ENCODE measurements around the gene CEACAM19. TPM values are rescaled to one million over a fixed set of nuclear protein-coding genes. Genes with fewer than 3 reads are reported as not detected.

The CEACAM19 gene
- total RNA-seq, 1 experiment from 2014 or later, result 8.0 TPM

DNA sequence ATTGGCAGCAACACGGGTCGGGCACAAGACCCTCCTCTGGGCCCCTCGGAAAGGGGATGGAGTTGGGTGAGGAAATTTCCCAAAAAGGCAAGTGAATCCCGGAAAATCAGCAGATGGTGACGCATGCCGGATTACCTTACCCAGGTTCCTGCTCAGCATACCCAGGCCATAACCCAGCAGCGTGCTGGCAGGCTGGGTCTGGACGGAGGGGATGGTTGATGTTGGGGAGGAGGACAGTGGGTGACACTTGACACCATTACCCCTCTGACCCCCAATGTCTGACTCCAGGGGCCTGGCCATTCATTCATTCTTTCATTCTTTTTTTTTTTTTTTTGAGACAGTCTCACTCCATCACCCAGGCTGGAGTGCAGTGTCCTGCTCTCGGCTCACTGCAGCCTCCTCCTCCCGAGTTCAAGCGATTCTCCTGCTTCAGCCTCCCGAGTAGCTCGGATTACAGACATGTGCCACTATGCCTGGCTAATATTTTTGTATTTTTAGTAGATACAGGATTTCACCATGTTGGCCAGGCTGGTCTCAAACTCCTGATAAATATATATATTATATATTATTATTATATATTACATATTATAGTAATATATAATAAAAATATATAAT, 26.8 kb upstream of the CEACAM19 start:
- no TSS peak for BruUV-seq (replicated peaks)
- ChIA-PET POLR2A (ENCODE audit: unreplicated experiment) (interaction anchor here (0.5 to 1.0 kb wide), 5 partner anchors 19 to 1022 kb away, joined by 3 to 5 read pairs (median 3); no protein-coding TSS in a partner anchor), CTCF (interaction anchor here (0.7 kb wide), 3 partner anchors 17 to 68 kb away, joined by 9 to 11 read pairs (median 10); no protein-coding TSS in a partner anchor)
- Histone ChIP-seq H3K4me3 (peak overlapping the region; percentile 88), H3K4me2 (peak overlapping the region; percentile 80), H3K4me1 (replicated peaks; ENCODE audit: insufficient read depth) (peaks cover 48% of the 10 kb centered on the region), H3K27me3 (ENCODE audit: insufficient read depth, low read depth) (no peaks in the 10 kb centered on the region), H3K36me3 (ENCODE audit: low read depth) (peaks cover 29% of the 10 kb centered on the region), H3K9me2 (ENCODE audit: insufficient read depth) (no peaks in the 10 kb centered on the region), H3K27ac (peak overlapping the region; percentile 92), H3K79me2 (ENCODE audit: low read depth) (peaks cover 76% of the 10 kb centered on the region), H3F3A (ENCODE audit: insufficient read depth, low read depth) (peaks cover 49% of the 10 kb centered on the region), H4K20me1 (ENCODE audit: insufficient read depth) (peaks cover 27% of the 10 kb centered on the region), H2AFZ (peak overlapping the region; percentile 67), H3K9me3 (ENCODE audit: insufficient read depth, low read depth) (no peaks in the 10 kb centered on the region)
- intact Hi-C loops (cut with micrococcal nuclease; ENCODE audit: unreplicated experiment), result loop anchor here (1.0 kb wide), 1 partner anchor 56 kb away; no protein-coding TSS in a partner anchor
- peak; percentile 48 to 62 for DNase-seq
- TF ChIP-seq, protein P1, sequence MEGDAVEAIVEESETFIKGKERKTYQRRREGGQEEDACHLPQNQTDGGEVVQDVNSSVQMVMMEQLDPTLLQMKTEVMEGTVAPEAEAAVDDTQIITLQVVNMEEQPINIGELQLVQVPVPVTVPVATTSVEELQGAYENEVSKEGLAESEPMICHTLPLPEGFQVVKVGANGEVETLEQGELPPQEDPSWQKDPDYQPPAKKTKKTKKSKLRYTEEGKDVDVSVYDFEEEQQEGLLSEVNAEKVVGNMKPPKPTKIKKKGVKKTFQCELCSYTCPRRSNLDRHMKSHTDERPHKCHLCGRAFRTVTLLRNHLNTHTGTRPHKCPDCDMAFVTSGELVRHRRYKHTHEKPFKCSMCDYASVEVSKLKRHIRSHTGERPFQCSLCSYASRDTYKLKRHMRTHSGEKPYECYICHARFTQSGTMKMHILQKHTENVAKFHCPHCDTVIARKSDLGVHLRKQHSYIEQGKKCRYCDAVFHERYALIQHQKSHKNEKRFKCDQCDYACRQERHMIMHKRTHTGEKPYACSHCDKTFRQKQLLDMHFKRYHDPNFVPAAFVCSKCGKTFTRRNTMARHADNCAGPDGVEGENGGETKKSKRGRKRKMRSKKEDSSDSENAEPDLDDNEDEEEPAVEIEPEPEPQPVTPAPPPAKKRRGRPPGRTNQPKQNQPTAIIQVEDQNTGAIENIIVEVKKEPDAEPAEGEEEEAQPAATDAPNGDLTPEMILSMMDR (conservative IDR thresholded peaks at IDR 0.05), result no peak
- no peak for TF ChIP-seq EZH2 (IDR thresholded peaks at IDR 0.05; ENCODE audit: low read depth)

DNA sequence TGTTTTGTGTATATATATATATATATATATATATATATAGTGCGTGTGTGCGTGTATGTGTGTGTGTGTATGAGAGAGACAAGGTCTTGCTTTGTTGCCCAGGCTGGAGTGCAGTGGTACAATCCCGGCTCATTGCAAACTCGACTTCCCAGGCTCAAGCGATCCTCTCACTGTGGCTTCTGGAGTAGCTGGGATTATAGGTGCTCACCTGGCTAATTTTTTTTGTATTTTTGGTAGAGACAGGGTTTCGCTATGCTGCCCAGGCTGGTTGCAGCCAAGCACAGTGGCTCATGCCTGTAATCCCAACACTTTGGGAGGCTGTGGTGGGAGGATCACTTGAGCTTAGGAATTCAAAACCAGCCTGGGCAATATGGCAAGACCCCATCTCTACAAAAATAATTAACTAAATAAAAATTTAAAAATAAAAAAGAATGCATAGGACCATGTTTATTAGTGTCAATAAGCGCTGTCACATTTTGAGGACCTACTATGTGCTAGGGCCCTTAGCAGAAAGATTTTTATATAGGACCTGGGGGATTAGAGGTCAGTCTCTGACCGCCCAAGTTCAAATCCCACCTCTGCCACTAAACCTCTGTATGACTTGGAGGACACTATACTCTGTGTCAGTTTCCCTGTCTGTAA, 25.8 kb upstream of the CEACAM19 start:
- peaks cover 37% of the 10 kb centered on the region for H3K36me3 ChIP-seq (ENCODE audit: low read depth)
- no peaks in the 10 kb centered on the region for H3K9me3 ChIP-seq (ENCODE audit: insufficient read depth, low read depth)
- H3F3A ChIP-seq (ENCODE audit: insufficient read depth, low read depth), result peaks cover 59% of the 10 kb centered on the region
- ChIA-PET CTCF (no interaction called here), POLR2A (ENCODE audit: unreplicated experiment) (no interaction called here)
- no TSS peak for BruUV-seq (replicated peaks)
- H3K4me1 ChIP-seq (replicated peaks; ENCODE audit: insufficient read depth), result peaks cover 45% of the 10 kb centered on the region
- H3K27ac ChIP-seq, result no peak overlapping the region; the same call in 1 of the 2 replicates
- no peaks in the 10 kb centered on the region for H3K27me3 ChIP-seq (ENCODE audit: insufficient read depth, low read depth)
- TF ChIP-seq, protein P1 (conservative IDR thresholded peaks at IDR 0.05), result no peak
- peak overlapping the region; percentile 60 for H3K4me3 ChIP-seq
- H4K20me1 ChIP-seq (ENCODE audit: insufficient read depth), result peaks cover 27% of the 10 kb centered on the region
- H2AFZ ChIP-seq, result no peak overlapping the region
- H3K9me2 ChIP-seq (ENCODE audit: insufficient read depth), result no peaks in the 10 kb centered on the region
- DNase-seq, result no peak
- H3K79me2 ChIP-seq (ENCODE audit: low read depth), result peaks cover 86% of the 10 kb centered on the region
- intact Hi-C loops (cut with micrococcal nuclease; ENCODE audit: unreplicated experiment), result no loop called here
- H3K4me2 ChIP-seq, result peak overlapping the region; percentile 94

- CTCF ChIA-PET, result no interaction called here
Observed at GRCh38 chr19:44646049-44646416, 25.2 kb upstream of the CEACAM19 start.

More at GRCh38 chr19:44646049-44646416, 25.2 kb upstream of the CEACAM19 start:
- H3K4me2 ChIP-seq, result peak overlapping the region; percentile 94
- peak overlapping the region; percentile 18 for H3K27ac ChIP-seq
- intact Hi-C loops (cut with micrococcal nuclease; ENCODE audit: unreplicated experiment), result no loop called here
- peak overlapping the region; percentile 60; the same call in 1 of the 2 replicates for H3K4me3 ChIP-seq
- no peaks in the 10 kb centered on the region for H3K9me3 ChIP-seq (ENCODE audit: insufficient read depth, low read depth)
- peaks cover 27% of the 10 kb centered on the region for H4K20me1 ChIP-seq (ENCODE audit: insufficient read depth)
- peaks cover 40% of the 10 kb centered on the region for H3K4me1 ChIP-seq (replicated peaks; ENCODE audit: insufficient read depth)
- no peak overlapping the region for H2AFZ ChIP-seq
- peaks cover 84% of the 10 kb centered on the region for H3K79me2 ChIP-seq (ENCODE audit: low read depth)
- no TSS peak for BruUV-seq (replicated peaks)
- peaks cover 42% of the 10 kb centered on the region for H3K36me3 ChIP-seq (ENCODE audit: low read depth)
- H3F3A ChIP-seq (ENCODE audit: insufficient read depth, low read depth), result peaks cover 59% of the 10 kb centered on the region
- H3K27me3 ChIP-seq (ENCODE audit: insufficient read depth, low read depth), result no peaks in the 10 kb centered on the region
- POLR2A ChIA-PET (ENCODE audit: unreplicated experiment), result no interaction called here
- no peaks in the 10 kb centered on the region for H3K9me2 ChIP-seq (ENCODE audit: insufficient read depth)
- no peak for TF ChIP-seq EZH2 (IDR thresholded peaks at IDR 0.05; ENCODE audit: low read depth)
- TF ChIP-seq, protein P1 (conservative IDR thresholded peaks at IDR 0.05), result no peak
- DNase-seq, result no peak
